Measurements from ENCODE around the gene LARP6.

Gene LARP6

GRCh38 chr15:70853973-70854665, at the start of gene LARP6:
Gene LARP6, minus strand, starts transcription at chr15:70854157. Its CDS starts 69 bp downstream, at chr15:70854088.
- H3K4me3 ChIP-seq (ENCODE audit: low read length) = peak within 1 kb of the TSS; percentile 77
- no peak for DNase-seq (ENCODE audit: low read depth)

DNA sequence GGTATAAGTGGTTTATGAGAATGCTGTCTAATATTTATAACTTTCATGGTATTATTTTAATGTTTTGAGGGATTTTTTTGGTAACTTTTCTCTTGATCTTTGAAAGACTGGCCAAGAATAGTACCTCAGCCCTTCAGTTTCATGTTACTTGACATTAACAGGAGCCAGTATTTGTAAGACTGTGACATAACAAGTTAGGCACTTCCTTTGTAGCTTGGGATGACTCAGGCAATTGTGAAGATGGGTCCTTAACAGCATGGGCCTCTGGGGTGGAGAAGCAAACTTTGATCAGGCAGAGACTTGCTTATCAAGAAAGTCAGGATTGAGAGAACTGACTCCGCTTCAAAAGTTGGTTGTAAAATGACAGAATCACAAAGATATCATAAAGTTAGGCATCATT, 48.1 kb upstream of the LARP6 start:
- DNase-seq (ENCODE audit: low read depth) = no peak
- no peak for TF ChIP-seq CTCF (conservative IDR thresholded peaks at IDR 0.05; ENCODE audit: low read depth, low read length)
- H3K4me3 ChIP-seq (ENCODE audit: low read length) = no peak overlapping the region

More at GRCh38 chr15:70853973-70854665, at the start of gene LARP6:
- TF ChIP-seq CTCF (conservative IDR thresholded peaks at IDR 0.05; ENCODE audit: low read depth, low read length) = no peak

DNA sequence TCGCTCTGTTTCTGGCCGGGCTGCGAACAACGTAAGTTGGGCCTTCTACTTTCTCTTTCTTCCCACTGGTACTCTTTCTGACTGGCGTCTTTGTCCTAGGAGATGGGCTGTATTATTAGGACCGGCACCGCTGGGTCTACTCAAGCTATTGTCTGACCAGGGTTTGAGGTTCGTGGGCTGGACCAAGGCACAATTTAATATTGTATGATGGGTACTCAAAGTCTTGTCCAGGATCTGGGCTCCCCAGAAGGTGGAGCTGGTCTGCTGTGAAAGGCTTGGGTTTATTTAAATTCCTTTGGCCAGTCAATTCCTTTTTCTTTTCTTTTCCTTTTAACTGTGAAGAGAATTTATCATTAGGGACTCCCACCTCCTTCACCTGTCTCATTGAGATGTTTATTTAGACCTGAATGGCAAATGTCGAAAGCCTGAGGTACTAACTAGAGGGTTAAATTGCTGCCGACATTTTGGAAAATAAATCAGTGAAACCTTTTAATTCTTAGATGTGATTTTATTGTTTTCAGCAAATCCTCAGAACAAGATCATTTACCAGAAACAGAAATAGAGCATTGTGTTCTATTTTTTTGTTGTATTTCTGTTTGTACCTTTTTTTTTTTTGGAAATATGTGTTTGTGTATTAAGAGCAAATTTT, 39.1 kb upstream of the LARP6 start:
- peak overlapping the region; percentile 90 for H3K4me3 ChIP-seq (ENCODE audit: low read length)
- DNase-seq (ENCODE audit: low read depth) = no peak
- TF ChIP-seq CTCF (conservative IDR thresholded peaks at IDR 0.05; ENCODE audit: low read depth, low read length) = peak; percentile 62

DNA sequence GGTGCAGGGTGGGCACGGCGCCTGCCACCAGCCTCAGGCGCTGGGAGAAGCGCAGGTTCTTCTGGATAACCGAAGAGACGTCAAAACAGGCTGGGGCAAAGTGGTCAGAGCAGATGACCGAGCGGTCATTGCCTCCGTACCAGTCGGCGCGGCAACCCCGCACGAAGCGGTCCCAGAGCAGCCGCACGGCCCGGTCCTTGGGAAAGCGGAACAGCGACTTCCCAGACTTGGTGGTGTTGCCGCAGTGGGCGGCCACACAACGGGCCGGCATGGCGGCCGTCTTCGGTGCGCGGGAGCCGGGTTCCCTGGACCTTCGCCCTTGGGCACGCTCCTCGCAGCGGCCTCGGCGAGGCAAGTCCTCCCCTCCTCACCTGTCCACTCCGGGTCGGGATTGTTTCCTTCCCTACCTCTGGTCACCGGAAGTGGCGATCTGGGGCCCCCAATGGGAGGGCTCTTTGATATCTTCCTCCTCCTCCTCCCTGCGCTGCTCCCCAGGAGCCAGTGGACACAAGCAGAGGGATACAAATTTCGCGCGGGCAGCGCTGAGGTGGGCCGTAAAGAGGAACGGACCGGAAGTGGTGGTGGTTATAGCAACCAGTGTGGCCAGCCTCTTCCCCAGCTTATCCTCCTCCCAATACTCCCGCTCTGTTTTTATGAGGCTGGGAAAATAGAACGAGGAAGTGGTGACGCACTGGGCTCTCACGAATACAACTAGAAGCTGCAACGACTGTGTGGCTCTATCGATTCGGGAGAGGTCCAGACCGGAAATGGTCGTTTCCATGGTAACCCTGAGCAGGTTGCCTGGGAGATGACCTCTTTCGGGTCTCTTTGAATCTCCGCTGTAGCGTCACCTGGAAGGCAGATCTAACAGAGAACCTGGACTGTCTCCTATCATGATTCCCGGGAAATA, 38.3 kb upstream of the LARP6 start, which contains the start of the genes LRRC49 and THAP10:
LRRC49 (plus strand) TSS at position 825 of the 910 bp plus-strand sequence; CDS start at position 894, 69 bp downstream.
THAP10 (minus strand) TSS at position 432 of the 910 bp plus-strand sequence; CDS start at position 271, 161 bp downstream.
- no peak for TF ChIP-seq CTCF (conservative IDR thresholded peaks at IDR 0.05; ENCODE audit: low read depth, low read length)
- DNase-seq (ENCODE audit: low read depth) = peak; percentile 69
- peak within 1 kb of the TSS; percentile 90 for H3K4me3 ChIP-seq (ENCODE audit: low read length)

- DNase-seq (ENCODE audit: low read depth) = no peak
- no peak overlapping the region for H3K4me3 ChIP-seq (ENCODE audit: low read length)
Measured at GRCh38 chr15:70882361-70882760, 28.4 kb upstream of the LARP6 start.

DNA sequence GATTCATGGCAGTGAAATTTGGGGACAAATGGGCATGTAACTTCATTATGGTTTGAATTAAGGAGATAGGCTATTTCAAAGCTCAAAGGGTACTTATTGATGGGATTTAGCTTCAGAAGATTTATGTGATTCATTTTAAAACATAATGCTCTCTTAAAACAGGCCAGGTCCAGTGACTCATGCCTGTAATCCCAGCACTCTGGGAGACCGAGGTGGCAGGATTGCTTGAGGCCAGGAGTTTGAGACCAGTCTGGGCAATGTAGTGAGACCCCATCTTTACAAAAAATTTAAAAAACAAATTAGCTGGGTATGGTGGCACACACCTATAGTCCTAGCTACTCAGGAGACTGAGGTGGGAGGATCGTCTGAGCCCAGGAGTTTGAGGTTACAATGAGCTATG, 26.8 kb upstream of the LARP6 start:
- DNase-seq (ENCODE audit: low read depth) = no peak
- no peak overlapping the region for H3K4me3 ChIP-seq (ENCODE audit: low read length)
- TF ChIP-seq CTCF (conservative IDR thresholded peaks at IDR 0.05; ENCODE audit: low read depth, low read length) = no peak

More at GRCh38 chr15:70882361-70882760, 28.4 kb upstream of the LARP6 start:
- TF ChIP-seq CTCF (conservative IDR thresholded peaks at IDR 0.05; ENCODE audit: low read depth, low read length) = no peak
